Measurements from ENCODE around the gene DAGLB.

GRCh38 chr7:6379886-6380285, 67.9 kb downstream of the DAGLB start:
- no peak for TF ChIP-seq CTCF (IDR thresholded peaks at IDR 0.05)
- no peak for TF ChIP-seq POLR2A (IDR thresholded peaks at IDR 0.05)
- TF ChIP-seq POLR2AphosphoS5 (IDR thresholded peaks at IDR 0.05) = no peak

Measured in prostate gland (tissue), 2 donors.